NCI-H82 treated with DMSO at 0.1 percent for 48 hours (cell line): ENCODE data around the gene NKD1.
"Not testable (repeated sequence)": the region's sequence is repeated elsewhere in the genome, so short reads cannot be mapped to it uniquely, and the experiment has no call there.

Experiments
- DNase-seq: peaks from one replicate; lab custom pipeline; 2025; ENCODE audit not compliant: unreplicated experiment; lab: John Stamatoyannopoulos, UW

NKD1 gene

DNA sequence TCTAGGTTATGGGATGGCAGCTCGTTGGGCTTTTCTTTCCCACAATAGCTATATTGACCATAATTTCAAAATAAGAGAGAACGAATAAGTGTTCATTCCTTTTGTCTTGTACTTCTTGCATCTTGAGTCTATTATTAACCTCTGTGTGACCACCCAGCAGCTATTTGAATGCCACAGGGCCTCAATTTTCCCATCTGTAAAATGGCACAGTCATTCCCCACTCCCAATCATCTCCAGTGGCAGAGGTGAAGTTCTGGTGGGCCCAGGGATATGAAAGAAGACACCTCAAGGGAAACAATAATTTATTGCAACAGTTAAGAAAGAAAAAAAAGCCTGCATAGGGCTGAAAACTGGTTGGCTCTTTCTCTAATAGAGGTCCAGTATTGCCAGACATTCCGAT lies 28.6 kb upstream of the NKD1 start:
- DNase-seq: no peak

- DNase-seq: no peak
These were observed 27.5 kb upstream of the NKD1 start for GRCh38 chr16:50520451-50521245.

GRCh38 chr16:50521246-50521900 lies 26.8 kb upstream of the NKD1 start:
- DNase-seq: no peak

GRCh38 chr16:50522324-50522723 lies 25.9 kb upstream of the NKD1 start:
- no peak for DNase-seq

DNA sequence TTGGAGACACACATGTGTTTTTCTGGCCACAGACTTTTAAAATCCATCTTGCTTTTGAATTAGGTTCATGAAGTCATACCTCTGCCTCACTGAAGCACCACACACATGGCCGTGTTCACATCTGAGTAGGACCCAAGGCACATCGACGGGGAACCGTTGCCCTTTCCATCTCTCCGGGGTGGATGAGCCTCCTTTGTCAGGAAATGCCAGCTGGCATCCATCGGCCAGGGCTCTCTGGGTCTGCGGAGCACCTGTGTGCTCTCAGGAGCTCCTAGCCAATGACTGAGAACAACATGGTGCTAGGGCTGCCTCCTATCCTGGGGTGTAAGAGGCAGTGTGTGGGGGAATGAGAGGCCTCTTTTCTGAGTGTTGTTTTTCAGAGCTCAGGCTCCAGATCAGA lies 24.5 kb upstream of the NKD1 start:
- DNase-seq: no peak

DNA sequence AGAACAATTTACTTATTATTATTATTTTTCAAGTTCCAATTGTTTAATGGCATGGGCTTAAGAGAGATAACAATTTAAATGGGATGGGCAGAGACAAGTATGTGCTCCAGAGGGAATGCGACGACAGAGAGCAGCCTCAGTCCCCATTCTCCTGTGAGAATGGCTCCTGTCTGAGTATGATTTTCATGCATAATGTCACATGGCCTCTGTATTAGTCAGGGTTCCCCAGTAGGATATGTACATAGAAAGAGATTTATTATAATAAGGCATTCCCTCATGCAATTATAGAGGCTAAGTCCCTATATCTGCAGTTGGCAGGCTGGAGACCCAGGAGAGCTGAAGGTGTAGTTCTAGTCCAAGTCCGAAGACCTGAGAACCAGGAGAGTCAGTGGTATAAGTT lies 22.9 kb upstream of the NKD1 start:
- DNase-seq: no peak

- no peak for DNase-seq
These were observed 22.5 kb upstream of the NKD1 start for GRCh38 chr16:50525716-50526115.

- DNase-seq: no peak
These were observed 21.9 kb upstream of the NKD1 start for GRCh38 chr16:50526249-50526648.

DNA sequence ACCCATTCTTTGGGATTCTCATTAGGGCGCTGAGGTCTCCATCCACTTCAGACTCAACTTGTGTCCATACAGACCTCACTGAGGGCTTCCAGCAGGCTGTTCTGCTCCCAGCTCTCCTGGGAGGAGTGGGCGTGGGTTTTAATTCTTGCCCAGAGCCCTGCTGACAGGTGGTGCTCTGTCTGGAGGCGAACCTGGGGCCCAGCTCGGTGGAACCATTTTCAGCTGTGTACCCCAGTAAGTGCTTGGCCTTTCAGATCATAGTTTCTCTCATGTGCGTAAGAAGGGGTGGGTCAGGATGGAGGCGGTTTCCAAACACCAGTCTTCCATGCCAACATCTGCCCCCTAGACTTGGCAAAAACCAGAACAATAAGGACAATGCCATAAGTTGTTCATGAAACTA lies 21.4 kb upstream of the NKD1 start:
- no peak for DNase-seq

- DNase-seq: no peak
These were observed 19.4 kb upstream of the NKD1 start for GRCh38 chr16:50528820-50529219.

DNA sequence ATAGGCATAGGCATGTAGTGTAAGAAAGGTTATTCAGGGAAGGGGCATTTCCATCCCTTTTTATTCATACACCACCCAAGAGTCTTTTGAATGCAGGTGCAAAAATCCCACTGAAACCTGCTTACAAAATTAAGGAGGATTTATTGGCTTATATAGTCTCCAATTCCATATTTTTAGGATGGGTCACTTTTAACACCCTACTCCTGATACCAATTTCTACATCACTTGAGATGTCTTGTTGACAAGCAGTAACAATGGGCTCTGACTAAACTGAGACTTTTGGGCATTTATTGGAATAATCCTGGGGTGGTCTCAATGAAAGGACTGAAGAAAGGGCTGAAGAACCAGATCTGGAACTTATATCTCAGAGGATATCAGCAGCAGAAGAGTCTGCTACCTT lies 18.9 kb upstream of the NKD1 start:
- DNase-seq: no peak

GRCh38 chr16:50530277-50531236 lies 17.6 kb upstream of the NKD1 start:
- DNase-seq: no peak

DNA sequence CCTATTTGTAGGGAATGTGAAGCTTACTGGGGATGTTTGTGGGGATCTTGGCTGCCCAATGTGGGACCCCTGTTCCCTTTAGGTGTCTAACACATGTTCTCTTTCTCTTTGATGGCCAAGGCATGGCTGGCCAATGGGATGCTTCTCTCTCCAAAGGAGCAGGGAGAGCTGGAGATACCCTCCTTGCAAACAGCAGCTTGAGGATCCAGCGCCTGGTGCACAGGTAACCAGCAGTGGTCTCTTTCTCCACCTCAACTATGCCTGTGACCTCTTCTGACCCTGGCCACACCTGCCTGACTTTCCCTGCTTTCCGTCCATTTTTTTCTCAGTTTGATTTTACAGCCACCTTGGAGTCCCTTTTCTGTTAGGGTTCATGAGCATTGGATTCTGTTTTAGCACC lies 16.8 kb upstream of the NKD1 start:
- DNase-seq: no peak

DNA sequence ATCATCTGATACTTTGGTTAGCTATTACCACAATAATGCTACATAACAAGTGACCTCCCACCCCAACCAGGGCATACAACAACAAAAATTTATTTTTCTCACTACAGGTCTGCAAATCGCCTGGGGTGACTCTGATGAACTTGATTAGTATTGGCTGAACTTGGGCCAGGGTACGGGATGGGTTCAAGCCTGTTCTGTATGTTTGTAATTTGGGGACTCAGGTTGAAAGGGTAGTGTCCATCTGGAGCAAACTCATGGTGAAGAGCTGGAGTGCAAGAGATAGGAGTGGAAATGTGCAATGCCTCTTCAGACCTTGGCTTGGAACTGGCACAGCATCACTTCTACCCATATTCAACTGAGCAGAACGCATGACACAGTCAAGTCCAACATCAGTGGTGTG lies 16.3 kb upstream of the NKD1 start:
- DNase-seq: no peak

DNA sequence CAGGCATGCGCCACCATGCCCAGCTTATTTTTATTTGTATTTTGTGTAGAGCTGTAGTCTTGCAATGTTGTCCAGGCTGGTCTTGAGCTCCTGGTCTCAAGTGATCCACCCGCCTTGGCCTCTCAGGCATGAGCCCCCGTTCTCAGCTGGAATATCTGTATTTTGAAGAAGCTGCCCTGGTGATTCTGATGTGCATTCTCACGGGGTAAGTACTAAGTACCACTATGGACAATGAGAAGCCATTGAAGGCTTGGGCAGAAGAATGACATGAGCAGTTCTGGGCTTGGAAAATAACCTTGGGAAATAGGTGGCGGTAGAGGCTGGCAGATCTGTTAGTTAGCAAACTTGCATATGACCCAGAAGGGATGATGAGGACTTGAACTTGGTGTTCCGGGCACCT lies 15.6 kb upstream of the NKD1 start:
- DNase-seq: no peak

- DNase-seq: no peak
These were observed 14.9 kb upstream of the NKD1 start for GRCh38 chr16:50533317-50533716.

DNA sequence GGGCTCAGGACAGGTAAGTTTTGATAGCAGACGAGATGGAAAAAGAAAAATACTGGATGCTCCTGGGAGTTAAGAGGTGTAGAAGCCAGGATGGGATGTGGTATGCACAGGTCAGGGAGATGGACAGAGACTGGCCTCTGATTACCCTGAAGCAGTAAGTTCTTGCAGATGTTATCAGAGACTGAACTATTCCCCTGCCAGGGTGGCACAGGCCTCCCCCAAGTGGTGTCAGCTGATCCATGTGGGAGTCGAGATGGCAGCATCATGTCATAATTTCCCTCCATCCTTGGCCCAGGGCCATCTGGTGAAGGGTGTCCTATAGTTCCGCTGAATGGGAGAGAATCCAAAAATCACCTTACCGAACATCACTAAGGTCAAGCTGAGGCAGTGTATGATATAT lies 14.1 kb upstream of the NKD1 start:
- DNase-seq: no peak

DNA sequence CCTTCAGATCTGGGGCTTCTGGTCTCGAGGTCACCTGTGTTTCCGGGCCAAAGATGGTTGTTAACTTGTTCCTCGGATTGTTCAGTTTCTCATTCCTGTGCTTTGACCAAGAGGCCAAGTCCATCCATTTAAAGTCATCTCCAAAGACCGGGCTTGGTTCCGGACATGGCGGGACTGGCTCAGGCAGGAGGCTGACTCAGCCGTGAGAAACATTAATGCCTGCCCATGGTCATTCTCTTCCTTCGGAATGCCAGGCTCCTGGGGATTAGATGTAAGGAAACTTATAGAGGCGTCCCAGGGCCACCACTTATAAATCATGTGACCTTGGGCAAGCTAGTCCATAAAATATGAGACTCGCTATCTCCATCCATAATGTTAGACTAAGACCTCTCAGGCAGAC lies 13.6 kb upstream of the NKD1 start:
- DNase-seq: no peak

DNA sequence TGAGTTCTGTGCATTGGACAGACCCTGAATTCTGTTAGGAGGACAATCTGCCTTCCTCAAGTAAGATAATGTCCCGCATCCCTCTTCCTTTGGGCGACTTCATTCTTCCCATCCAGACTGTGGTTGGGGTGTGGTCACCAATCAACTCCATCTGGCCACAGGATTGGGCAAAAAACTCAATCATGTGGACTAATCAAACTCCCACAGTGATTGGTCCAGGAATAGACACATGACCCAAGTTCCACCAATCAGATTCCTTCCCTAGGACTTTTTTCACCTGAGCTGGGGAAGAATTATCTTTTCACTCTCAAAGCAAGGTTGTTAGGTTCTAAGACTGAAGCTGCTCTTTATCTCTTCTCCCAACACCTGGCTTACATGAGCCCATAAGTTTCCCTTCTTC lies 13.2 kb upstream of the NKD1 start:
- no peak for DNase-seq

DNA sequence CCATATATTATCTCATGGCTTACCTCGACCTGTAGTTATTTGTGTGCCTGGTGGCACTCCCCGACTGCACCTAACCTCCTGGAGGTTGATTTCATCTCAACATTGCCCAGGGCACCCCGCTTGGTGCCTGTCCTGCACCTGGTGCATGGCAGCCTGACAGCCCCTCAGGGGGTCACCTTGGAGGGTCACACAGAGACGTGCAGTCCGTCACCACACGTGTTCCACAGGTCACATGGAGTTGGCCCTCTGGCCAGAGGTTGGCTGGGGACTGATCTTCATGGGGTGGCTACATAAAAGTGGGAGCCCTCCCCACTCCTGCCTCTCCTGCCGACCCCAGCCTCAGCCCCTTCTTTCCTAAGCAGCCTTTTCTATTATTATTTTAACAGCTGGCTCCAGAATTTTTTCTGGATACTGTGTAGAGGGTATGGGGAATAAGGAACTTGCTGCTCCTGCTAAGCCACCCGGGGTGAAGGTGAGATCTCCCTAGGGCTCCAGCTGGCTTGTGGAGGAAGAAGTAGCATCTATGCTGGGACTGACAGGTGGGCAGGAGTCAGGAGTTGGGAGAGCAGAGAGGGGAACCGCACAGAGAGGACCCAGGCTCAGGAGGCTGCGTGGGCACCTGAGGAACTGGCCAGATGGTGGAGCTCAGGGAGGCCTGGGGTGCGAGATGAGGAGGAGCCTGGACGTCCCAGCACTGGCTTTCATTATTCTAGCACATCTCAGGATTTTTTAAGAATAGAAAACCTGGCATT lies 12.5 kb upstream of the NKD1 start:
- no peak for DNase-seq

GRCh38 chr16:50536258-50536645 lies 11.9 kb upstream of the NKD1 start:
- not testable (repeated sequence) for DNase-seq
